Inflammatory macrophage (primary cell): Measurements from ENCODE around the gene NEK5.
"Not testable (repeated sequence)": the region's sequence is repeated elsewhere in the genome, so short reads cannot be mapped to it uniquely, and the experiment has no call there.

Experiments
- DNase-seq, 2 donors: peaks; one replicate each; pipeline ENCODE4 v3.0.0-alpha.2; 2020 to 2022
- total RNA-seq, 18 experiments: gene quantifications; one replicate each; lab custom pipeline; 2026; ENCODE audit warnings: mixed read lengths in 6 of 18, inconsistent platforms in 2 of 18; lab: John Stamatoyannopoulos, UW

The NEK5 gene
- total RNA-seq = 0 to 0.40 (median 0.06) reads per million in 18 experiments

GRCh38 chr13:52128714-52129700 lies at the start of gene NEK5:
TSS of gene NEK5 (minus strand) at chr13:52129073. CDS start at chr13:52127482, 1,591 bp downstream.
- DNase-seq = peak; percentile 49 to 74

- DNase-seq = no peak
These were observed 48.4 kb upstream of the NEK5 start for GRCh38 chr13:52177276-52177675.

GRCh38 chr13:52173970-52174369 lies 45.1 kb upstream of the NEK5 start:
- DNase-seq = peak; percentile 44 to 58

GRCh38 chr13:52173373-52173772 lies 44.5 kb upstream of the NEK5 start:
- DNase-seq = no peak

- not testable (repeated sequence) for DNase-seq
These were observed 42.8 kb upstream of the NEK5 start for GRCh38 chr13:52171686-52172085.

- not testable (repeated sequence) for DNase-seq
These were observed 42.0 kb upstream of the NEK5 start for GRCh38 chr13:52170828-52171391.

GRCh38 chr13:52169839-52170238 lies 41.0 kb upstream of the NEK5 start:
- DNase-seq = no peak

GRCh38 chr13:52165411-52165810 lies 36.5 kb upstream of the NEK5 start:
- no peak for DNase-seq

- DNase-seq = no peak
These were observed 36.1 kb upstream of the NEK5 start for GRCh38 chr13:52164989-52165388.

- DNase-seq = not testable (repeated sequence)
These were observed 35.0 kb upstream of the NEK5 start for GRCh38 chr13:52163878-52164277.

GRCh38 chr13:52162279-52163101 lies 33.6 kb upstream of the NEK5 start:
- no peak for DNase-seq

GRCh38 chr13:52161181-52161646 lies 32.3 kb upstream of the NEK5 start:
- no peak for DNase-seq

GRCh38 chr13:52160506-52160905 lies 31.6 kb upstream of the NEK5 start:
- no peak for DNase-seq

GRCh38 chr13:52160053-52160452 lies 31.2 kb upstream of the NEK5 start:
- DNase-seq = no peak

- DNase-seq = peak; percentile 35 to 41
These were observed 30.5 kb upstream of the NEK5 start, which contains the start of gene NEK3 for GRCh38 chr13:52159159-52159982. TSS of gene NEK3 (minus strand) at chr13:52159597. CDS start at chr13:52156191, 3,406 bp downstream.

- peak; percentile 25 to 33 for DNase-seq
These were observed 29.8 kb upstream of the NEK5 start for GRCh38 chr13:52158629-52159158.

GRCh38 chr13:52156724-52157261 lies 27.9 kb upstream of the NEK5 start:
- no peak for DNase-seq

GRCh38 chr13:52155177-52155576 lies 26.3 kb upstream of the NEK5 start:
- no peak for DNase-seq

- no peak for DNase-seq
These were observed 18.4 kb upstream of the NEK5 start for GRCh38 chr13:52147225-52147624.

- no peak for DNase-seq
These were observed 12.4 kb upstream of the NEK5 start for GRCh38 chr13:52141299-52141698.

GRCh38 chr13:52137489-52137888 lies 8.6 kb upstream of the NEK5 start:
- DNase-seq = no peak
